Stimulated activated CD8-positive, alpha-beta memory T cell treated with anti-CD3 and anti-CD28 coated beads, Interleukin-7, amount 100 ng/mL, for 4 hours (primary cell): ENCODE measurements around the gene GLG1.

Experiments used
- DNase-seq, 2 donors: peaks; one replicate each; pipeline ENCODE4 v3.0.0-alpha.2; 2020; ENCODE audit warnings: low read depth in 2 of 2

The GLG1 gene

GRCh38 chr16:74474416-74474815, 132.5 kb downstream of the GLG1 start:
- no peak for DNase-seq

- DNase-seq, result no peak
Observed at GRCh38 chr16:74472540-74472939, 134.4 kb downstream of the GLG1 start.

- DNase-seq, result no peak
Observed at GRCh38 chr16:74472010-74472409, 134.9 kb downstream of the GLG1 start.

GRCh38 chr16:74469946-74470478, 136.9 kb downstream of the GLG1 start:
- DNase-seq, result no peak

- DNase-seq, result no peak
Observed at GRCh38 chr16:74468807-74469525, 137.9 kb downstream of the GLG1 start.

GRCh38 chr16:74466872-74467271, 140.0 kb downstream of the GLG1 start:
- no peak for DNase-seq

- no peak for DNase-seq
Observed at GRCh38 chr16:74465851-74466685, 140.8 kb downstream of the GLG1 start.

- no peak for DNase-seq
Observed at GRCh38 chr16:74465281-74465680, 141.6 kb downstream of the GLG1 start.

- DNase-seq, result no peak
Observed at GRCh38 chr16:74463888-74464287, 143.0 kb downstream of the GLG1 start.

GRCh38 chr16:74462361-74462760, 144.6 kb downstream of the GLG1 start:
- DNase-seq, result no peak

GRCh38 chr16:74461826-74462225, 145.1 kb downstream of the GLG1 start:
- DNase-seq, result no peak

GRCh38 chr16:74460542-74460941, 146.4 kb downstream of the GLG1 start:
- DNase-seq, result no peak

- no peak for DNase-seq
Observed at GRCh38 chr16:74456290-74456625, 150.7 kb downstream of the GLG1 start.

- DNase-seq, result no peak
Observed at GRCh38 chr16:74455619-74456289, 151.2 kb downstream of the GLG1 start.

- no peak for DNase-seq
Observed at GRCh38 chr16:74455213-74455612, 151.7 kb downstream of the GLG1 start.

- DNase-seq, result no peak
Observed at GRCh38 chr16:74451951-74452758, 154.8 kb downstream of the GLG1 start.

GRCh38 chr16:74450967-74451760, 155.8 kb downstream of the GLG1 start:
- DNase-seq, result no peak

- no peak for DNase-seq
Observed at GRCh38 chr16:74450236-74450635, 156.7 kb downstream of the GLG1 start.

GRCh38 chr16:74449470-74449869, 157.4 kb downstream of the GLG1 start:
- no peak for DNase-seq

GRCh38 chr16:74448990-74449389, 157.9 kb downstream of the GLG1 start:
- no peak for DNase-seq

GRCh38 chr16:74447578-74447977, 159.3 kb downstream of the GLG1 start:
- DNase-seq, result no peak
